Upper lobe of right lung (tissue), 1 donor: Measurements from ENCODE around the gene AGPAT3. TPM values are rescaled to one million over a fixed set of nuclear protein-coding genes. Genes with fewer than 3 reads are reported as not detected.

Source experiments
- ATAC-seq: fragments of 200-7000 bp; cut with Tn5 transposase; one replicate; pipeline ENCODE4 v1.9.1; 2020; ENCODE audit warnings: mild to moderate bottlenecking, moderate library complexity
- DNase-seq: peaks from one replicate; pipeline ENCODE4 v3.0.0-alpha.2; 2020
- H3K27ac ChIP-seq: fragments of 200-600 bp; one replicate; pipeline ENCODE4 v1.8.0; 2022
- H3K27me3 ChIP-seq: fragments of 200-600 bp; one replicate; pipeline ENCODE4 v1.8.0; 2022; ENCODE audit warnings: mild to moderate bottlenecking
- H3K36me3 ChIP-seq: fragments of 200-600 bp; one replicate; pipeline ENCODE4 v1.8.0; 2022
- H3K4me1 ChIP-seq: fragments of 200-600 bp; one replicate; pipeline ENCODE4 v1.8.0; 2022
- H3K4me3 ChIP-seq: fragments of 200-600 bp; one replicate; pipeline ENCODE4 v1.8.0; 2022; ENCODE audit warnings: mild to moderate bottlenecking
- H3K9me3 ChIP-seq: fragments of 200-600 bp; one replicate; pipeline ENCODE4 v1.8.0; 2022
- CTCF ChIP-seq: fragments of 200-600 bp; IDR thresholded peaks from one replicate; pipeline ENCODE4 v1.8.0; 2022; ENCODE audit warnings: antibody characterized with exemption
- intact Hi-C: fragments of 100-400 bp; cut with DNase I; formaldehyde crosslinking; loops from one replicate; pipeline ENCODE4 v1.11.0; 2022
- total RNA-seq: library from RNA; stranded (reverse); fragmentation: NEBNext Ultra II Directional; extraction: Animal tissue kit (Norgen Biotek cat#: 25700); gene quantifications from one replicate; pipeline ENCODE4 v1.2.1, GENCODE V29; 2021
- donor health status: DM: no; HTN: yes; CAD: no; lungs with severe emphysema.

Gene AGPAT3
- total RNA-seq, 1 donor from 2014 or later, result 86.0 TPM

GRCh38 chr21:43917515-43918384 lies 52.7 kb downstream of the AGPAT3 start:
- Histone ChIP-seq H3K9me3 (no peaks in the 10 kb centered on the region), H3K4me1 (peaks cover 6% of the 10 kb centered on the region), H3K4me3 (no peak overlapping the region), H3K27me3 (no peaks in the 10 kb centered on the region), H3K36me3 (no peaks in the 10 kb centered on the region), H3K27ac (no peak overlapping the region)
- intact Hi-C loops, result no loop called here
- ATAC-seq, result no peak
- DNase-seq, result peak; percentile 37
- TF ChIP-seq CTCF, result no peak

GRCh38 chr21:43918385-43918947 lies 53.4 kb downstream of the AGPAT3 start:
- H3K9me3 ChIP-seq, result no peaks in the 10 kb centered on the region
- H3K27ac ChIP-seq, result no peak overlapping the region
- H3K36me3 ChIP-seq, result no peaks in the 10 kb centered on the region
- H3K4me1 ChIP-seq, result peaks cover 6% of the 10 kb centered on the region
- intact Hi-C loops, result no loop called here
- H3K4me3 ChIP-seq, result no peak overlapping the region
- TF ChIP-seq CTCF, result no peak
- no peaks in the 10 kb centered on the region for H3K27me3 ChIP-seq
- peak; percentile 53 for DNase-seq
- no peak for ATAC-seq

GRCh38 chr21:43919283-43919682 lies 54.3 kb downstream of the AGPAT3 start:
- Histone ChIP-seq H3K4me1 (peaks cover 6% of the 10 kb centered on the region), H3K4me3 (no peak overlapping the region), H3K27me3 (no peaks in the 10 kb centered on the region), H3K9me3 (no peaks in the 10 kb centered on the region), H3K36me3 (no peaks in the 10 kb centered on the region), H3K27ac (no peak overlapping the region)
- TF ChIP-seq CTCF, result no peak
- intact Hi-C loops, result no loop called here
- ATAC-seq (no peak), DNase-seq (no peak)

GRCh38 chr21:43919871-43920801 lies 55.1 kb downstream of the AGPAT3 start:
- Histone ChIP-seq H3K4me1 (peaks cover 6% of the 10 kb centered on the region), H3K27ac (no peak overlapping the region), H3K27me3 (no peaks in the 10 kb centered on the region), H3K4me3 (no peak overlapping the region), H3K9me3 (no peaks in the 10 kb centered on the region), H3K36me3 (no peaks in the 10 kb centered on the region)
- DNase-seq (no peak), ATAC-seq (peak; percentile 2)
- intact Hi-C loops, result no loop called here
- no peak for TF ChIP-seq CTCF

GRCh38 chr21:43921571-43921978 lies 56.6 kb downstream of the AGPAT3 start:
- H3K36me3 ChIP-seq, result no peaks in the 10 kb centered on the region
- TF ChIP-seq CTCF, result no peak
- H3K4me1 ChIP-seq, result peaks cover 6% of the 10 kb centered on the region
- no peaks in the 10 kb centered on the region for H3K27me3 ChIP-seq
- ATAC-seq (no peak), DNase-seq (no peak)
- no peak overlapping the region for H3K4me3 ChIP-seq
- H3K27ac ChIP-seq, result no peak overlapping the region
- H3K9me3 ChIP-seq, result no peaks in the 10 kb centered on the region
- intact Hi-C loops, result no loop called here
